Parathyroid adenoma (tissue), 2 donors: ENCODE data around the gene LEKR1.

Source experiments
- H2AFZ ChIP-seq: fragments of 300-600 bp; sonication (generic); one replicate; pipeline ENCODE4 v1.7.0; 2017; ENCODE audit warnings: antibody characterized with exemption, mild to moderate bottlenecking
- H3K27ac ChIP-seq: fragments of 300-600 bp; sonication (generic); one replicate; pipeline ENCODE4 v1.7.0; 2017
- H3K27me3 ChIP-seq: fragments of 300-600 bp; sonication (generic); one replicate; pipeline ENCODE4 v1.7.0; 2017; ENCODE audit warnings: low read length; ENCODE audit not compliant: control insufficient read depth, insufficient read depth
- H3K36me3 ChIP-seq: fragments of 300-600 bp; sonication (generic); one replicate; pipeline ENCODE4 v1.7.0; 2017; ENCODE audit warnings: low read length; ENCODE audit not compliant: control insufficient read depth, insufficient read depth
- H3K4me1 ChIP-seq: fragments of 300-600 bp; sonication (generic); one replicate; pipeline ENCODE4 v1.7.0; 2017; ENCODE audit warnings: control low read depth
- H3K4me2 ChIP-seq: fragments of 300-600 bp; sonication (generic); one replicate; pipeline ENCODE4 v1.7.0; 2017; ENCODE audit warnings: low read length
- H3K4me3 ChIP-seq: fragments of 300-600 bp; sonication (generic); one replicate; pipeline ENCODE4 v1.7.0; 2017; ENCODE audit warnings: low read depth, low read length
- H3K79me2 ChIP-seq: fragments of 300-600 bp; sonication (generic); one replicate; pipeline ENCODE4 v1.7.0; 2017; ENCODE audit warnings: control low read depth
- H3K9ac ChIP-seq: fragments of 300-600 bp; sonication (generic); one replicate; pipeline ENCODE4 v1.7.0; 2017; ENCODE audit warnings: mild to moderate bottlenecking
- H3K9me3 ChIP-seq: fragments of 300-600 bp; sonication (generic); one replicate; pipeline ENCODE4 v1.7.0; 2017; ENCODE audit warnings: low read length; ENCODE audit not compliant: control insufficient read depth
- TF ChIP-seq, protein P1 (sequence below): fragments of 300-600 bp; sonication (generic); IDR thresholded peaks from one replicate; pipeline ENCODE4 v1.7.0; 2017; ENCODE audit warnings: antibody characterized with exemption, mild to moderate bottlenecking
- donor health status: primary hyperparathyroidism.

Gene LEKR1

DNA sequence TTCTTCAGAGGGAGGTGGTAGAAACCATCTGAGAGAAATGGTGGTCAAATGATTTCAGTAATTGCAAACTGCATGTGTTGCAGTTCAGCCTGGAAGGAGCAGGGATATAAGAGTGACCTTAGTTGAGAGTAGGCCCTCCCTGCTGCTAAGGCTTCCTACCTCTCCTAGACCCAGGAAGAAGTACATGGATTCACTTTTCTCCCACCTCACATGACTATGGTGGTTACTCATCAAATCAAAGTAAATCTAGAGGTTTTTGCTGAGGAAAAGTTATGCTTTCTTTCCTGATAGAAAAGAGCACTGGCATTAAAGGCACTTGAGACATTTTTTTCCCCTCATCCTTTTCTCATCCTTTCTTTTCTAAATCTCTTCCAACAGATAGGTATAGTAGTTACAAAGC, 43.2 kb upstream of the LEKR1 start:
- peaks cover 41% of the 10 kb centered on the region for H3K4me1 ChIP-seq
- no peak overlapping the region for H2AFZ ChIP-seq
- TF ChIP-seq, protein P1, sequence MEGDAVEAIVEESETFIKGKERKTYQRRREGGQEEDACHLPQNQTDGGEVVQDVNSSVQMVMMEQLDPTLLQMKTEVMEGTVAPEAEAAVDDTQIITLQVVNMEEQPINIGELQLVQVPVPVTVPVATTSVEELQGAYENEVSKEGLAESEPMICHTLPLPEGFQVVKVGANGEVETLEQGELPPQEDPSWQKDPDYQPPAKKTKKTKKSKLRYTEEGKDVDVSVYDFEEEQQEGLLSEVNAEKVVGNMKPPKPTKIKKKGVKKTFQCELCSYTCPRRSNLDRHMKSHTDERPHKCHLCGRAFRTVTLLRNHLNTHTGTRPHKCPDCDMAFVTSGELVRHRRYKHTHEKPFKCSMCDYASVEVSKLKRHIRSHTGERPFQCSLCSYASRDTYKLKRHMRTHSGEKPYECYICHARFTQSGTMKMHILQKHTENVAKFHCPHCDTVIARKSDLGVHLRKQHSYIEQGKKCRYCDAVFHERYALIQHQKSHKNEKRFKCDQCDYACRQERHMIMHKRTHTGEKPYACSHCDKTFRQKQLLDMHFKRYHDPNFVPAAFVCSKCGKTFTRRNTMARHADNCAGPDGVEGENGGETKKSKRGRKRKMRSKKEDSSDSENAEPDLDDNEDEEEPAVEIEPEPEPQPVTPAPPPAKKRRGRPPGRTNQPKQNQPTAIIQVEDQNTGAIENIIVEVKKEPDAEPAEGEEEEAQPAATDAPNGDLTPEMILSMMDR = no peak
- H3K9ac ChIP-seq = no peak overlapping the region
- H3K9me3 ChIP-seq = no peaks in the 10 kb centered on the region
- no peaks in the 10 kb centered on the region for H3K79me2 ChIP-seq
- no peak overlapping the region for H3K4me3 ChIP-seq
- H3K4me2 ChIP-seq = no peak overlapping the region
- H3K36me3 ChIP-seq = no peaks in the 10 kb centered on the region
- no peaks in the 10 kb centered on the region for H3K27me3 ChIP-seq
- peak overlapping the region; percentile 76 for H3K27ac ChIP-seq

DNA sequence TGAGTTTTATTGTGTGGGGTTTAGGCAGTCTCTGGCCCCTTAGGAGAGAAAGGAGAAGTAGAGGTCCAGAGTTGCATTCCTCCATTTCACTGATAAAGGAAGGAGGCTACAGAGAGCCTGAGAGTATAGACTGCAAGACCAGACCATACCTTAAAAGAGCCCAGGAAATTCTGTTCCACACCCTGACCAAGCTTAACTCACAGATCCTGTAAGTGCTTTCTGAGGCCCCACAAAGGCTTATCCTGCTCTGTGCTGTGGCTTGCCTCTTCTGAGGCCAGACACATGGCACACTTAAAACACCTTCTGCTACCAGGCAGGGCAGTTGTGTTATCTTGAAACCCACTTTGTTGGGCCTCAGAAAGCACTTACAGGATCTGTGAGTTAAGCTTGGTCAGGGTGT, 39.2 kb upstream of the LEKR1 start:
- no peak overlapping the region for H3K4me3 ChIP-seq
- H3K4me2 ChIP-seq = no peak overlapping the region
- H3K4me1 ChIP-seq = peaks cover 33% of the 10 kb centered on the region
- H3K9me3 ChIP-seq = no peaks in the 10 kb centered on the region
- no peak overlapping the region for H2AFZ ChIP-seq
- H3K27ac ChIP-seq = peak overlapping the region; percentile 10
- H3K27me3 ChIP-seq = no peaks in the 10 kb centered on the region
- TF ChIP-seq, protein P1 = no peak
- peaks cover 2% of the 10 kb centered on the region for H3K79me2 ChIP-seq
- no peak overlapping the region for H3K9ac ChIP-seq
- H3K36me3 ChIP-seq = no peaks in the 10 kb centered on the region

DNA sequence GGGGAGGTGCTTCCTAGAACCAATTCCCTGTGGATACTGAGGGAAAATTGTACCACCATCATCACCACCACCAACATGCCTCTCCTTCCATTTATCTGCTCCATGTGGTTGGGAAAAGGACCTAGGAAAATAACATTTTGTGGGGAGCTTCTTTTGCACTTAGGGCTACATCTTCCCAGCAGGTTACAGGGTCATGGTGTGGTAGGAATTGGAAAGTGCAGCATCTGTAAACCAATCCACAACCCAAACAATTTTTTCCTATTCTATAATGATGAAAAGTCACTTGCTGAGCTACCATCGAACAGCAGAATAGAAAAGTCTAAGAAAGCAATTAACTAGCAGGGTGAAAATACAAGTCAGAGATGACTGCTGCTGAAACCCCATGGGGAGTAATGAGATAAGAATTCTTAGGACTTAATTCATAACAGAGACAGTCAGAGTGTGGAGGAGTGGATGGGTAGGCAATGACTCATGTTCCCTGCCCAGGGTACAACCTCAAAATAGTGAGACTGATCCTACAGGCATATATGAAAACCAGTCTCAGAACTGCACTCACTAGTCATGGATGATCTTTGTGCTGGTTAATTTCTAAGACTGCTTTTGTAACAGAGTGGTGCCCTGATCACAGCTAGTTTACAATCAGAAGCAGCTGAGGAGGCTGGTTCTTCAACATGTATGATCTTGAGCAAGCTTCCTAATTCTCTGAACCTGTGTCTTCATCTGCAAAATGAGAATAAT, 38.1 kb upstream of the LEKR1 start:
- Histone ChIP-seq H3K4me1 (peaks cover 33% of the 10 kb centered on the region), H3K9me3 (no peaks in the 10 kb centered on the region), H3K4me2 (no peak overlapping the region), H3K79me2 (peaks cover 4% of the 10 kb centered on the region), H3K27ac (peak overlapping the region; percentile 57), H3K36me3 (no peaks in the 10 kb centered on the region), H3K9ac (no peak overlapping the region), H3K27me3 (no peaks in the 10 kb centered on the region), H3K4me3 (no peak overlapping the region), H2AFZ (no peak overlapping the region)
- TF ChIP-seq, protein P1 = no peak

DNA sequence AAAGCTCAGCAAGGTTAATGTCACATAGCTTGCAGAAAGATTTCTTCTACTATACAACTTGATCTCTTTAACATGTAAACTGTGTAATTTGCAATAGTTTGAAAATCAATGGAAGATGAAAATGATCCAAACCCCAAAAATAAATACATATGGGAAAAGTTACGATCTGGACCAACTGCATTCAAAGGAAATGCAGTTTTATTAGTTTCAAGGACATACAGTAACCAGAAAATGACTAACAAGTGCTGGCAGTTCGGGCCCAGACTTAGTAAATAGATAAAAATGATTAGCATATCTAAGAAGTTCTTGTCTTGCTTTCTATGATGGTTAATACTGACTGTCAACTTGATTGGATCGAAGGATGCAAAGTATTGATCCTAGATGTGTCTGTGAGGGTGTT, 37.3 kb upstream of the LEKR1 start:
- no peaks in the 10 kb centered on the region for H3K9me3 ChIP-seq
- H3K27ac ChIP-seq = peak overlapping the region; percentile 57
- H3K4me2 ChIP-seq = no peak overlapping the region
- TF ChIP-seq, protein P1 = no peak
- peaks cover 35% of the 10 kb centered on the region for H3K4me1 ChIP-seq
- H3K27me3 ChIP-seq = no peaks in the 10 kb centered on the region
- H3K36me3 ChIP-seq = no peaks in the 10 kb centered on the region
- H3K79me2 ChIP-seq = peaks cover 6% of the 10 kb centered on the region
- no peak overlapping the region for H3K9ac ChIP-seq
- H2AFZ ChIP-seq = peak overlapping the region; percentile 6
- no peak overlapping the region for H3K4me3 ChIP-seq

DNA sequence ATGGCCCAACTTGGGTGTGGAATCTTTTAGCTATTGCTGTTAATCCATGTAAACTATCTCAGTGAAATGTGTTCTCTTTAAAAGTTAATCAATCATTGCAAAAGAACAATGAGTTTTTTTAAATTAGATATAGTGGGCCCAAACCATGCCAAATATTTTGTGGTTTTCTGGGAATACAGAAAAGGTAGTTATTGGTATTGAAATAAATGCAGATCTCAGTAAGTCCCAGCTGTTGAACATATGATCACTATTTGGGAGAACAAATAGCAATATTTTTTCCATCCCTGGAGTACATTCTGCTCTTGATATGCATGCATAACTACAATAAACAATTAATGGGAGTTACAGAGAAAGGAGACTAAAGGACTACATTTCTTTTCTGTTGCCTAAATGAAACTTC, 36.0 kb upstream of the LEKR1 start:
- H2AFZ ChIP-seq = no peak overlapping the region
- H3K36me3 ChIP-seq = no peaks in the 10 kb centered on the region
- H3K9me3 ChIP-seq = no peaks in the 10 kb centered on the region
- H3K4me1 ChIP-seq = peaks cover 31% of the 10 kb centered on the region
- H3K4me2 ChIP-seq = no peak overlapping the region
- TF ChIP-seq, protein P1 = no peak
- peak overlapping the region; percentile 13 for H3K27ac ChIP-seq
- peaks cover 8% of the 10 kb centered on the region for H3K79me2 ChIP-seq
- H3K9ac ChIP-seq = no peak overlapping the region
- no peaks in the 10 kb centered on the region for H3K27me3 ChIP-seq
- H3K4me3 ChIP-seq = no peak overlapping the region
